NCI-H1694 treated with DMSO at 0.1 percent for 48 hours (cell line): ENCODE data around the gene KCNQ1.

Experiments
- DNase-seq: peaks from one replicate; lab custom pipeline; 2025; lab: John Stamatoyannopoulos, UW

The KCNQ1 gene

GRCh38 chr11:2441171-2441570, 3.6 kb upstream of the KCNQ1 start:
- no peak for DNase-seq

DNA sequence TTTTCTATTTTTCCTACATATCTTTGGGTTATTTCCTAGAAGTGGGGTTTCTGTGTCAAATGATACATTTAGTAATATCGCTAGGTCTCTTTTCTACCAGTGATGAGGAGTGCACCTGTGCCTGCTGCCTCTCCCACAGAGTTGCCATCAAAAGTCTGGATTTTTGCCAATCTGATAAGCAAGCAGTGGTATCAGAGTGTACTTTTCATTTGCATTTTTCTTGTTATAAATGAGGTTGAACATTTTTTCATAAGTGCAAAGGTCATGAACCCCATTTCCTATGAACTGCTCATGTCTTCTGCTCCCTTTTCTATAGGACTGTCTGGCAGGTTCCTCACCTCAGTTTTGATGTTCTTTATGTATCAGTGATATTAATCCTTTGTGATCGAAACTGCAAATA, 2.2 kb upstream of the KCNQ1 start:
- no peak for DNase-seq

- DNase-seq: no peak
Observed at GRCh38 chr11:2443406-2443805, 1.4 kb upstream of the KCNQ1 start.

GRCh38 chr11:2443881-2444820, 657 bp upstream of the KCNQ1 start, which contains the start of gene TRPM5:
TSS of gene TRPM5 (minus strand) at chr11:2444514. CDS start at chr11:2423036, 21,478 bp downstream.
- DNase-seq: no peak

- no peak for DNase-seq
Observed at GRCh38 chr11:2445746-2446551, 1.1 kb downstream of the KCNQ1 start.

- no peak for DNase-seq
Observed at GRCh38 chr11:2446590-2447252, 1.9 kb downstream of the KCNQ1 start.

DNA sequence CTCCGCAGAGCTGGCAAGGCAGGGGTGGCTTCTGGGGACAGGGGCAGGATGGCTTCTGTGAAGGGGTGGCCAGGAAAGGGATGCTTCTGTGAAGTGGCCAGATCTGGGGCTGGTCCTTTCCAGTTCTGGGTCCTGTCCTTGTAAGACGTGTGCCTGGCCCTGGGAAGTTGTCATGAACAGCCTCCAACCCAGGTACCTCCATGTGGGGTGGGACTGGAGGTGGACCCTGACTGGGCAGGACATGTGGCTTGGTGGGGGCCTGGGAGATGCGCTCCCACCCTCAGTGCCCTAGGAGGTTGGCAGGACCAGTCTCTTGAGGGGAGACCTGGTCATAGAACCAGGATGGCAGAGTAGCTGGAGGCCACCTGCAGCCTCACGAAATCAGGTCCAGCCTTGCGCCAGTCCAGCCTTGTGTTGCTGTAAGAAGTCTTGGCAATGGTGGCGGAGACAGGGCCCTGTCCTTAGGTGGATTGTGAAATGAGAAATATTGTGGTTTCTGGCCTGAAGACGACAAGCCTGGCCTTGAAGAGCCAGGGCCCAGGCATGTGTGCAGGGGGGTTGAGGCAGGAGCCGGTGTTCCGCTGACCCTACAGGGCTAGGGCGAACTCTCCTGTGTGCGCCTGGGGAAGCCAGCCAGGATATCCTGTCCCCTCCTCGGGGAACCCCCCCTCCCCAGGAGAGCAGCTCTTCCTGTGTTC, 2.6 kb downstream of the KCNQ1 start:
- DNase-seq: no peak

- no peak for DNase-seq
Observed at GRCh38 chr11:2447951-2448650, 3.3 kb downstream of the KCNQ1 start.

GRCh38 chr11:2448661-2449547, 4.1 kb downstream of the KCNQ1 start:
- no peak for DNase-seq

DNA sequence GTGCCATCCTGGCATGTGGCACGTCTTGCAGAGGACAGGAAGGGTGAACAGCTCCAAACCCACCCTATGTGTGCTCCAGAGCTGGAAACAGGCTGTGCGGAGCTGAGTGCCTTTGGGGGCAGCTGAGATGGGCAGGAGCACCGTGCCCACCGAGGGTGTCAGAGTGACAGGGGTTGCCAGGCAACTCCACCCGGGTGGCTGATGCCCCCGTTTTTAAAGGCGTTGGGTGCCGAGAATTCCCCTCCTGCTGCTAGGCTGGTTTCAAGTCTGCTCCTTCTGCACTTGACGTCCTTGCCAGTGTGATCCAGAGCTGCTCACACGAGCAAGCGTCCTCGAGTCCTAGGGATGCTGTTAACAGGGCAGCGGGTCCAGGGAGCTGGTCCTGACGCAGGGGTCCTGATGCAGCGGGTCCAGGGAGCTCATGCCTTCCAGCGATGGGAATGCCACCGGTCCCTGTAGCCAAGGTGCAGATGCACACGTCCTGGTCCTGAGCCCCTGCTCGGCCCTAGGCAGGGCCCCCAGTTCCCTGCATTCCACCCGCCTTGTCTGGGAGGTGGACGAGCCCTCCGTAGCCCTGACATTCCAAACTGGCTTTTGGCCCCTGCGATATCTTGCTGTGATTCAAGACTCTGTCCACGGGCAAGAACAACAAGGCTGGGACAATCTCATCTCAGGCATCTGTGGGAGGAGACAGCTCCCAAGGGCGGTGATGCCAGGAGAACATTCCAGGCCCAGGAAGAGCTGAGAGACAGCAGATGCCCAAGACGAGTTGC, 4.9 kb downstream of the KCNQ1 start:
- no peak for DNase-seq

DNA sequence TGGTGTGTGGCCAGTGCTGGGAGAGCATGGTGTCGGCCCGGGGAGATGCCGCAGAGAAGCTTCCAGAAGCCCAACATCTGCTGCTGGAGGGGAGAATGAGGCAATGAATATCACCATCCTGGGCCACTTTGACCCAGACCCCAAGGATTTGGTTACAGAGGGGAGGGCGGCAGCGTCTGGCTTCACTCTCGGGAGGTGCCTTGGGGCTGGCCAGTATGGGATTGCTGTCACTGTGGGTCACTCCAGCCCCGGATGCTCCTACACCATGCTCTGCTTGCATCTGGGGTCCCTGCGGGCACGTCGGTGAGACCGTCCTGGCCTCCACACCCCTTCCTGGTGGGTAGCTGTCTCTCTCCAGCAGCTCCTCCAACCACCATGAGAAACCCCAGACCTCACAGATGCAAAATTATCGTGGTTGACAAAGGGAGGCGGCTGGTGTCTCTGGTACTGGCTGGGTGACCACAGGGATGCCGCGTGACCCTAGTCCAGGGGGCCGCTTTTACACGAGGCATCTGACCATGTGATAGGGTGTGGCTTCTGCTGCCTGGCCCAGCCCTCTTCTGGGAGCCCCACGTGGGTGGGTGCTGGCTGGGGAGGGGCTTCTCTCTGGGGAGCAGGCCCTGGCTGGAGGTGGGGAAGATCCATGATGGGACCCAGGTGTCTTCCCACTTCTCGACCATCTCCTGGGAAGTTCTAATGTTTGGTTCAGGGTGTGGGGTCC, 5.7 kb downstream of the KCNQ1 start:
- no peak for DNase-seq

GRCh38 chr11:2451336-2451735, 6.5 kb downstream of the KCNQ1 start:
- DNase-seq: no peak

- DNase-seq: no peak
Observed at GRCh38 chr11:2451916-2452315, 7.1 kb downstream of the KCNQ1 start.

GRCh38 chr11:2452321-2453012, 7.7 kb downstream of the KCNQ1 start:
- no peak for DNase-seq

DNA sequence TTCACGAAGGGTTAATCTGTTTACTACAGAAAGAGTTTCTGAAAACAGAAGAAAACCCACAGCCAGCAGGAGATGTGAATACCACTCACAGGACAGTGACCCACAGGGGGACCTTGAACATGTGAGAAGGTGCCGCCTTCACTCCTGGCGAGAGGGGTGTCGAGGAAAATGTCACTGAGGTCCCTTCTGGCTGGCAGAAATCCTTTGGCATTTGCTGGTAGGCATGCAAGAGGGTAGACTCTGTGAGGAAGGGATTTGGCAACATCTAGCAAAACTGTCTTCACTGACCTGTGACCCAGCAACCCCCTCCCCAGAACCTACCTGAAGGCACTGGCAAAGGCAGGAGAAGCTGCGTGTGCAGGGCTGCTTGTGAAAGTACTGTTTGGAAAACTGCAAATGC, 8.6 kb downstream of the KCNQ1 start:
- DNase-seq: no peak

- DNase-seq: no peak
Observed at GRCh38 chr11:2458321-2458720, 13.5 kb downstream of the KCNQ1 start.

- no peak for DNase-seq
Observed at GRCh38 chr11:2459016-2459725, 14.4 kb downstream of the KCNQ1 start.
